IPS-NIHi7 (cell line): ENCODE measurements around the gene CAMK2N1.
"Not testable (repeated sequence)": the region's sequence is repeated elsewhere in the genome, so short reads cannot be mapped to it uniquely, and the experiment has no call there.

Experiments
- DNase-seq: peaks from one replicate; pipeline ENCODE4 v3.0.0; 2012; ENCODE audit warnings: mixed read lengths; ENCODE audit errors: extremely low spot score

Gene CAMK2N1

GRCh38 chr1:20485527-20486456, at the start of gene CAMK2N1:
TSS of gene CAMK2N1 (minus strand) at chr1:20486210. CDS start at chr1:20485379, 831 bp downstream.
- peak; percentile 71 for DNase-seq

GRCh38 chr1:20534659-20535417, 48.8 kb upstream of the CAMK2N1 start:
- peak; percentile 34 for DNase-seq

GRCh38 chr1:20533635-20534034, 47.6 kb upstream of the CAMK2N1 start:
- DNase-seq, result no peak

DNA sequence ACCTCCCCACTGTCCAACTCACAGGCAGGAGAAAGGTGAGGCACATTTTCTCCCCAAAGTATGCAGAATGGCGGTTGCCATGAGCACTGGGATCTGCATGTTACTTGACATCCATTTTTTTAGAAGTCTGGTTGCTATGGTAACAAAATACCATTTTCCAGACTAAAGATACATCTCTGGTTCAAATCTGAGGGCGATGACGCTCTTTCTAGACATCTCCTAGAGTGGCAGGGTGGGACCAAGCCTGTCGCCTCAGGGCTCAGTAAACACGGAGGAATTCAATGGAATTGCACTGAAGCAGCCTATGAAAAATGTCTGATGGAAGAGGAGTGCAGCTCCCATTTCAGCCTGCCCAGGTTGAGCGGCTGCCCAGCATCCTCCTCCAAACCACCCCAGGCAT, 44.9 kb upstream of the CAMK2N1 start:
- DNase-seq, result no peak

DNA sequence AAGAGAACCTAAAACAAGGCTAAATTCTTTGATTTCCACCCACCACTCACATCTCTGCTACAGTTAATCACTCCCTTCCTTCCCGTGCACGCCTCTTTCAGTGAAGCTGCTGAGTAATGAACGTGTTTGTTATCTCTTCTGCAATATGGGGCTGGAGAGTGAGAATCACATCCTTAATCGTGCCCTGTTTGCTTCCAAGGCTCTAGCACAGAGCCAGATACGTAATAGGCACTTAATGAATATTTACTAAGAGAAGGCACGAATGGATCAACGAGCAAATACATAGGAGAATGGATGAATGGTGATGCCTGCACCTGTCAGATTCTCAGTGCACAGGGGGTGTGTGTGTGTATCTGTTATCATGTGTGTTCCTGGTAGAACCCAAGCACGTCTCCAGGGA, 44.3 kb upstream of the CAMK2N1 start:
- DNase-seq, result no peak

DNA sequence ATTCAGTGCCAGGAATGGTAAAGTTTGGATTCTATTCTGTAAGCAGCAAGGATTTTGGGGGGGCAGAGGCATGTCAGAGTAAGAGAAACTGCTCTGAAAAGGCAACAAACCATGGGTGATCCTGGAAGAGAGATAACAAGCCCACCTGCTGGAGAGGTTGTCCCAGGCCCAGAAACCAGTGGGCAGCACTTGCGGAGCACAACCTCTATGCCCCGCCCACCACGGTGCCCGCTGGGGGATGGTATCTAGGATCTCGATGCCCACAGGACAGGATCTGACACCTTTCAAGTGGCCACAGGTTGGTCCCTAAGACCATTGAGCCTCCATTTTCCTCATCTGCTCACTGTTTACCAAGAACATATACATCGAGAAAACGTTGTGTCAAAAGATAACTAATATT, 42.2 kb upstream of the CAMK2N1 start:
- no peak for DNase-seq

- no peak for DNase-seq
These were observed 40.3 kb upstream of the CAMK2N1 start for GRCh38 chr1:20526267-20526666.

- peak; percentile 84 for DNase-seq
These were observed 36.2 kb upstream of the CAMK2N1 start for GRCh38 chr1:20521960-20522861.

DNA sequence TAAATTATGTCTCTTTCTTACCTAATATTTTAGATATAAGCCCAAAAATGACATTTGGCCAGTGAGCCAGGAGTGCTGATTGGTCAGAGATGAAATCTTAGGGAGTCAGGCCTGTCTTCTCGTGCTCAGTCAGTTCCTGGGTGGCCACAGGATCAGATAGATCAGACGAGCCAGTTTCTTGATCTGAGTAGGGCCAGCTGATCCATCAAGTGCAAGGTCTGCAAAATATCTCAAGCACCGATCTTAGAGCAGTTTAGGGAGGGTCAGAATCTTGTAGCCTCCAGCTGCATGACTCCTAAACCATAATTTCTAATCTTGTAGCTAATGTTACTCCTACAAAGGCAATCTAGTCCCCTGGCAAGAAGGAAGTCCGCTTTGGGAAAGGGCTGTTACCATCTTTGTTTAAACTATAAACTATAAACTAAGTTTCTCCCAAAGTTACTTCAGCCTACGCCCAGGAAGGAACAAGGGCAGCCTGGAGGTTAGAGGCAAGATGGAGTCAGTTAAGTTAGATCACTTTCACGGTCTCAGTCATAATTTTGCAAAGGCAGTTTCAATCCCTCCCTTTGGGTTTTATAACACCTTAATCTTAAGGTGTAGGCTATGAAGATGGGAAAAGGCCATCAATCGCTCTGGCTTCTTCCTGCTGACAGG, 33.7 kb upstream of the CAMK2N1 start:
- DNase-seq, result not testable (repeated sequence)

DNA sequence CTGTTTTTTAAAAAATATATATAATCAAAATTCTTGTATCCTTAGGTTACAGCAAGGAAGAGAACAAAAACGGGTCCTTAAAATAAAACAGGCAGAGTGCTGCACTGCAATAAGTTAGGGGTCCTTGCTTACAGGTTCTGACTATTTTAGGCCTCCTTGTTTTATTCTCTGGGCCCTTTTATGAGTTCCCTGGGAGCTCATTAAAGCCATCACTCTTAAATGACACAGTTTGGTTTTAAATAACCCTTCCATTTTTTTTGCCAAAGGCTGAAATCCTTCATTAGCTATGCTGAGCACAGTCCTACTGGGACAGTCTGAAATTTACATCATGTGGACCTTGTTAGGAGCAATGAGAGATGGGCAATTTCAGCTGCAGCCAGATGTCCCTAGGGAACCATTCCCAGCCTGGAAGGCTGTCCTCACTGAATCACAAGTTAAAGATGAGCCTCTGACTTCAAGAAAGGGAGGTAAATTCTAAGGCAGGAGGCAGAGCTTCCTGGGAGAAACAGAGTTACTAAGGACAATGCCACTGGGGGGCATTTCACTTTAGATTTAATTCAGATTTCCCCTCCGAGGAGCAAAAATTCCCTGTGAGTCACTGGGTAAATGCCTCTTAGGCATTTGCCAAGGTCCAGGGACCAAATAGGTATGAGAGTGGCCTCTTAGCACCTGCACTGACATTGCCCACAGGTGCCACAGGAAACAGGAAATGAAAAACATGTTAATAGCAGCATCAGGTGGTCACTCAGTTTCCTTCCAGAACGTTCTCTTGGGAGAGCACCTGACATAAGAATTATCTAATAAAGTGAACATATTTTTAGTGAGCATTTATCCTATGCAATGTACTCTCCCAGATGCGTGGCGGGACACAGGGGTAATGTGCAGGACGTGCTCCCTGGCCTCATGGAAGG, 25.8 kb upstream of the CAMK2N1 start:
- DNase-seq, result no peak

DNA sequence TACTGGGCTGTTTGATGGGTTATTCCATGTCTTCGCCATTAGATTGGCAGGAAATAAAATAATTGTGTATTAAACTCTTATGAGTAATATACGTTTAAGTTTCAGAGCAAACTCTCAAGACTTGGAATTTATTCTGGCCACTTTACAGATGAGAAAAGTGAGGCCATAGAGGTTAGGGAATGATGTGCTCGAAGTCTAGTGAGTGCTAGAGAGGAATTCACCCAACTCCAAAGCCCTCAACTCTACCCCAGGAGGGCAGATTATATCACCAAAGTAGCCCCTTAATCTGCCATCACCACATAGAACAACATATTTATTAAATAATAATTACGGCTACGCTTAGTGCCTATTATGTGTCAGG, 22.4 kb upstream of the CAMK2N1 start:
- DNase-seq, result no peak

DNA sequence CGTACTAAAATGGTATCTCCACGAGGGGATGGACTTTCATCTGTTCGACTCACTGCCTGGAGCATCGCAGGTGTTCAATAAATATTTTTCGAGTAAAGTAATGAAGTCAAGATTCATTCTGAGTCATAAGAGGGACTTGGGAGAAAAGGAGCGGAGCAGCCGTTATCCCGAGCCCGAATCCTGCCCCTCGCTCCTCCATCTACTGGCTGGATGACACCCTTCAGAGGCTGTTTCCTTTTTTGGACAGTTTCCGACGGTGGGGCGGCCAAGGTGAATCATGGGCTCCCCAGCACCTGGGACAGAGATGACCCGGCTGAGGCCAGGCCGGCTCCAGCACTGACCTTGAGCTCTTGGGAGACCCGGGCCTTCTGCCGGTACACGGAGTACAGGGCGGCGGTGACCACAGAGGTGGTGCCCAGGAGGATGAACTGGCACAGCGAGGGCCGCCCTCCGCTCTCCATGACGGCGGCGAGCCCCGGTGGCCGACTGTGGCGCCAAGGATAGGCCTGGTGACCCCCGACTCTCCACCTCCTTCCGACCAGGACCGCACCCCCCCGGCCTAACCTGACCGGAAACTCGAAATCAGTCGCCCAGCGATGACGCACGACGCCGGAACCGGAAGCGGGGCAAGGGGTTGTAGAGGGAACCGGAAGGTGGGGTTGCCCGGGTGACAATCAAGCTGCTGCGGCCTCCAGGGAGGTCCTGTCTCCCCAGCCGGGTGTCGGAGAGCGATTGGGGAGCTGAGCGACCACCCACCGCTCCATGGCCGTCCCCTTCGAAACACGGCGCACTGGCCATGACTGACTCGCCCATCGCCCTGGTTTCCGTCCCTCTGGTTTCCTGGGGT, 21.8 kb upstream of the CAMK2N1 start, which contains the start of gene MUL1:
Gene MUL1, minus strand, starts transcription at position 588 of the 847 bp plus-strand sequence. Its CDS starts 127 bp downstream, at position 461.
- DNase-seq, result peak; percentile 98

- DNase-seq, result no peak
These were observed 21.2 kb upstream of the CAMK2N1 start for GRCh38 chr1:20507248-20507563.

DNA sequence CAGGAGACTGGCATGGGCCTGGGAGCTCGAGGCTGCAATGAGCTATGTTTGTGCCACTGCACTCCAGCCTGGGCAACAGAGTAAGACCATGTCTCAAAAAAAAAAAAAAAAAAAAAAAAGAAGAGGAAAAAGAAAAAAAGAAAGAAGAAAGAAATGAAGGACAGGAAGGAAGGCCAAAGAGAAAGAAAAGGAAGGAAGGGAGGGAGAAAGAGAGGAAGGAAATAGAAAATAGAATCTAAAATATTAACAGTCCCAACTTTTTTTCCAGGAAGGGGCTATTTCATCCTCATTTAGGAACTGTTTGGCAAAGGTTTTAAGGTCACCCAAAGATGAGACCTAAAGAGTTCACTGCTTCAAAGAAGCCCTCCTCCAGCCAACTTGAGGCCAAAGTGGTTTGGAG, 19.5 kb upstream of the CAMK2N1 start:
- DNase-seq, result no peak

- no peak for DNase-seq
These were observed 14.7 kb upstream of the CAMK2N1 start for GRCh38 chr1:20500716-20501115.

DNA sequence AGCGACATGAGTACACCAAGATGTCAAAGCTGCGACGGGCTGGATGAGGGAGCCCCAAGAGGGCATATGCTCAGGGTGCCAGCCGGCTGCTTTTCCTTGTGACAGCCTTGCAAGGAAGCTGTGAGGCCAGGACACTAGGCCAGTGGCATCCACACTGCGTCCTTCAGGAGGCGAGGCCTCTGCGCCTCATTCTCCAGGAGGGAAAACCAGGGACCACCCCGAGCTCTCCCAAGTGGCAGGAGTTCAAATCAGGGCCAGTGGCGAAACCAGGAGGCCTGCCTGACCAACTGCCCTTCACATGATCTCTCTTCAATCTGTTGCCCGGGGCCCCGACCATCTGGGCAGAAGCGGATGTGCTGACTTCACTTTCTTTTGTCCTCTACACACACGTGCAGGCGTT, 13.7 kb upstream of the CAMK2N1 start:
- DNase-seq, result no peak

DNA sequence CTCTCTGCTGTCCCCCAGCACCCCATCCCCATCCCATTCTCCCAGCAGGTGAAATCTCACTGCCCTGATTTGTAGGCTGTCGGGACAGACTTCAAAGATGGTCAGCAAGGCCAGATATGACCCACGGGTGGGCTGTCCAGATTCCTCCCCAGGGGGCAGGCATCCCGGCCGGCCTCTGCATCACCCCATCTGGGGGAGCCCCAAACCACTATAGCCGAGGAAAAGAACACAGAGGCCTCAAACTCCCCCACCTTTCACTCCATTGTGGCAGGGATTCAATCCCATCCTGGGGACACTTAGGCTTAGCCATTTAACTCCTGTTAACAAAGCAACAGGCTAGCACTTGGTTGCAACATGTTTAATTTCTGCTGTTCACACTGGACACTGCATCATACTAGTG, 13.1 kb upstream of the CAMK2N1 start:
- no peak for DNase-seq

- no peak for DNase-seq
These were observed 12.1 kb upstream of the CAMK2N1 start for GRCh38 chr1:20498116-20498515.

DNA sequence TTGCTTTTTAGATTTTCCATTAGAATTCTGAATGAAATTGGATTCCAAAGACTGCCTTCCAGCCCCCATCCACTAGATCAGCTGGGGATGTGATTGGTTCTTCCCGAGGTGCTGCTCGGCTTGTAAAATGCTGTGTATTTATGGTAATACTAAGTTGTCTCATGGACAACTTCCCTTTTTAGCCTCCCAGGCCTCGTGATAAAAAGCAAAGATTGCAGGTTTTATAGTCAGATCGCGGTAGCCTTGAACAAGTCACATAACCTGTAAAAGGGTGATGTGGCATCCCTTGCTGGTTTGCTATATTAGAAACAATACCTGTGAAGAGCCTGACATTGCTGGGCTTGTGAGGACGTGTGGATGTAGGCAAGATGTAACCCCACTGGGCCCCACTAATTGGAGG, 11.5 kb upstream of the CAMK2N1 start:
- DNase-seq, result no peak
